GM13977 (cell line): ENCODE data around the gene PITPNM1.

ENCODE experiments used
- DNase-seq: peaks from one replicate; pipeline ENCODE4 v3.0.0; 2012; ENCODE audit warnings: low spot score
- in situ Hi-C: fragments of 300-500 bp; cut with MboI; formaldehyde crosslinking; loops from one replicate; pipeline ENCODE4 v1.12.0; 2022; ENCODE audit warnings: low sequenced_read_pairs, low pct_unique_long_range_greater_than_20kb, mixed read lengths, inconsistent platforms; ENCODE audit not compliant: unreplicated experiment
- TF ChIP-seq, protein P1 (sequence below): IDR thresholded peaks from 2 replicates; pipeline ENCODE4 v1.5.1; 2012; ENCODE audit warnings: mild to moderate bottlenecking, control low read depth; ENCODE audit not compliant: insufficient read depth; ENCODE audit errors: extremely low read depth, missing control alignments

Gene PITPNM1

DNA sequence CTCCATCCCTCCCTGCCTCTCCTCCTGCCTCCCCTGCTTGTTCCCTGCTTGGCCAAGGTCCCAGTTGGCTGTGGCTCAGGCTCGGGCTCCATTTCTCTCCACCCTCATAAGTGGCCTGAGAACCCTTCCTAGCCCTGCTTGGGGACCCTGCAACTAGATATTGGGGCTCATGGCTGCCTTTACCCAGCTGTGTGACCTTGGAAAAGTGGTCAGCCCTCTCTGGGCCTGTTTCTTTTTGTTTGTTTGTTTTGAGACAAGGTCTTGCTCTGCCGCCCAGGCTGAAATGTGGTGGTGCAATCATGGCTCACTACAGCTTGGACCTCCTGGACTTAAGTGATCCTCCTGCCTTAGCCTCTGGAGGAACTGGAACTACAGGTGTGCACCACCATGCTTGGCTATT is 38.4 kb upstream of the PITPNM1 start:
- in situ Hi-C loops, result no loop called here
- TF ChIP-seq, protein P1, sequence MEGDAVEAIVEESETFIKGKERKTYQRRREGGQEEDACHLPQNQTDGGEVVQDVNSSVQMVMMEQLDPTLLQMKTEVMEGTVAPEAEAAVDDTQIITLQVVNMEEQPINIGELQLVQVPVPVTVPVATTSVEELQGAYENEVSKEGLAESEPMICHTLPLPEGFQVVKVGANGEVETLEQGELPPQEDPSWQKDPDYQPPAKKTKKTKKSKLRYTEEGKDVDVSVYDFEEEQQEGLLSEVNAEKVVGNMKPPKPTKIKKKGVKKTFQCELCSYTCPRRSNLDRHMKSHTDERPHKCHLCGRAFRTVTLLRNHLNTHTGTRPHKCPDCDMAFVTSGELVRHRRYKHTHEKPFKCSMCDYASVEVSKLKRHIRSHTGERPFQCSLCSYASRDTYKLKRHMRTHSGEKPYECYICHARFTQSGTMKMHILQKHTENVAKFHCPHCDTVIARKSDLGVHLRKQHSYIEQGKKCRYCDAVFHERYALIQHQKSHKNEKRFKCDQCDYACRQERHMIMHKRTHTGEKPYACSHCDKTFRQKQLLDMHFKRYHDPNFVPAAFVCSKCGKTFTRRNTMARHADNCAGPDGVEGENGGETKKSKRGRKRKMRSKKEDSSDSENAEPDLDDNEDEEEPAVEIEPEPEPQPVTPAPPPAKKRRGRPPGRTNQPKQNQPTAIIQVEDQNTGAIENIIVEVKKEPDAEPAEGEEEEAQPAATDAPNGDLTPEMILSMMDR, result no peak
- no peak for DNase-seq

GRCh38 chr11:67542971-67543370 is 37.8 kb upstream of the PITPNM1 start:
- in situ Hi-C loops, result no loop called here
- TF ChIP-seq, protein P1, result no peak
- DNase-seq, result no peak

DNA sequence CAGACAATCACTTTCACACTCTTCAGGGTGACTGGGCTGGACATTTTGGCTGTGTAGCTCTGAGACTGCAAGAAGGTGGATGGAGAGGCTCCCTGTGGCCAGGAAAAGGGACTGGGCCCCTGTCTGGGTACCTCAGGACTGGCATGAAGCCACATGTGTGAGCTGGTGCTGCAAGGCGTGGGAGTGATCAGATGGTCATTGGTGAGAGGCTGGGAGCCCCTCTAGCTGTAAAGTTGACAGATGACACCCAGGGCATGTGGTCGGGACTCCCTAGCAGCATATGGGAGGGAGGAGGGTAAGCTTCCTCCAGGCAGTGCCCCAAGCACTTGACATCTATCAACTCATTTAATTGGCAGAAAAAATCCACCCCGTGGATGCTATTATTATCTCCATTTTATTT is 37.0 kb upstream of the PITPNM1 start:
- in situ Hi-C loops, result no loop called here
- TF ChIP-seq, protein P1, result no peak
- peak; percentile 8 for DNase-seq

- in situ Hi-C loops, result no loop called here
- peak; percentile 3 for DNase-seq
- TF ChIP-seq, protein P1, result no peak
Observed at GRCh38 chr11:67541198-67541597, 36.0 kb upstream of the PITPNM1 start.

DNA sequence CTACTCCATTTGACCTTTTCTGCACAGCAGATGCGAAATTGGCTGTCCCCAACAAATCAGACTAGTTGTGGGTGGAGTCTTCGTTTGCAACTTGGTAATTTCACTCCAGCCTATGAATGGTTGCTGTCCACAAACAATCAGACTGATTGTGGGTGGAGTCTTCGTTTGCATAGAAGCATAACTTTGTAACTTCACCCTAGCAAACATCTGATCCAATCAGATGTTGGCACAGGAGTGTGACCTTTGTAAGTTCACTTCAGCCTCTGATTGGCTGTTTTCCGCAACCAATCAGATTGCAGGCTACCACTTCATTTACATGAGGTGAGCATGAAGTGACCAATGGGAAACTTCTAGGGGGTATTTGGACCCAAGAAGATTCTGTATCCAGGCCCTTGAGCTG is 34.4 kb upstream of the PITPNM1 start:
- in situ Hi-C loops, result no loop called here
- DNase-seq, result peak; percentile 1
- TF ChIP-seq, protein P1, result no peak

- TF ChIP-seq, protein P1, result no peak
- no peak for DNase-seq
- in situ Hi-C loops, result no loop called here
Observed at GRCh38 chr11:67538823-67539505, 33.8 kb upstream of the PITPNM1 start.
